SK-N-SH (cell line): ENCODE measurements around the gene JAZF1. TPM values are rescaled to one million over a fixed set of nuclear protein-coding genes. Genes with fewer than 3 reads are reported as not detected.

Experiments used
- CTCF ChIA-PET: fragments of 300-600, 350-600 bp; formaldehyde crosslinking; extraction: SDS; loops from one replicate; lab custom pipeline; 2021; lab: Yijun Ruan, JAX
- POLR2A ChIA-PET: fragments of 350-600 bp; sonication (Branson Sonifier 250); formaldehyde crosslinking; extraction: SDS; loops from one replicate; lab custom pipeline; 2020; ENCODE audit warnings: antibody characterized with exemption, inconsistent platforms; lab: Yijun Ruan, JAX
- DNase-seq: peaks from one replicate; pipeline ENCODE4 v3.0.0; 2012
- H2AFZ ChIP-seq: fragments of 200-600 bp; sonication (generic); 2 replicates; pipeline ENCODE4 v1.8.1; 2016; ENCODE audit warnings: antibody characterized with exemption, mild to moderate bottlenecking, low read depth
- H3F3A ChIP-seq: fragments of 200-600 bp; sonication (generic); replicated peaks from 2 replicates; pipeline ENCODE3; 2016; ENCODE audit warnings: antibody characterized with exemption, mild to moderate bottlenecking; ENCODE audit not compliant: insufficient read depth
- H3K27ac ChIP-seq, 2 experiments: fragments of 200-500 bp in 1 of 2; fragments of 200-600 bp in 1 of 2; sonication (Bioruptor generic) in 1 of 2; sonication (generic), shearing (Covaris generic) in 1 of 2; 2 replicates each; pipeline versions ENCODE4 v1.5.1 to v1.6.1; 2014 to 2016; ENCODE audit warnings: low read depth in 2 of 2, inconsistent platforms in 1 of 2, low read length in 1 of 2, mild to moderate bottlenecking in 1 of 2, mixed read lengths in 1 of 2
- H3K27me3 ChIP-seq: fragments of 200-600 bp; sonication (generic), shearing (Covaris generic); 2 replicates; pipeline ENCODE4 v1.6.1; 2016; ENCODE audit warnings: mixed run types; ENCODE audit not compliant: insufficient read depth
- H3K36me3 ChIP-seq, 2 experiments: fragments of 200-500 bp in 1 of 2; fragments of 200-600 bp in 1 of 2; sonication (Bioruptor generic) in 1 of 2; sonication (generic) in 1 of 2; replicated peaks in 1 of 2; 2 replicates each; pipeline versions ENCODE3 to v1.5.1; 2014 to 2016; ENCODE audit warnings: low read length in 1 of 2, mild to moderate bottlenecking in 1 of 2; ENCODE audit not compliant: insufficient read depth in 2 of 2, control insufficient read depth in 1 of 2
- H3K4me1 ChIP-seq, 2 experiments: fragments of 200-500 bp in 1 of 2; fragments of 200-600 bp in 1 of 2; sonication (Bioruptor generic) in 1 of 2; sonication (generic), shearing (Covaris generic) in 1 of 2; 2 replicates each; pipeline versions ENCODE4 v1.5.1 to v1.6.1; 2014 to 2016; ENCODE audit warnings: low read depth in 1 of 2, low read length in 1 of 2, mixed run types in 1 of 2; ENCODE audit not compliant: insufficient read depth in 2 of 2, control insufficient read depth in 1 of 2
- H3K4me2 ChIP-seq: fragments of 200-600 bp; sonication (generic), shearing (Covaris generic); 2 replicates; pipeline ENCODE4 v1.6.1; 2017; ENCODE audit warnings: mixed run types
- H3K4me3 ChIP-seq, 2 experiments: fragments of 200-500 bp in 1 of 2; fragments of 200-600 bp in 1 of 2; sonication (Bioruptor generic) in 1 of 2; sonication (generic), shearing (Covaris generic) in 1 of 2; 2 replicates each; pipeline versions ENCODE4 v1.5.1 to v1.8.1; 2014 to 2016; ENCODE audit warnings: low read depth in 2 of 2, inconsistent platforms in 1 of 2, low read length in 1 of 2, mild to moderate bottlenecking in 1 of 2, mixed read lengths in 1 of 2, moderate library complexity in 1 of 2
- H3K79me2 ChIP-seq: fragments of 200-600 bp; sonication (generic); 2 replicates; pipeline ENCODE4 v1.8.1; 2017; ENCODE audit warnings: mild to moderate bottlenecking; ENCODE audit not compliant: insufficient read depth
- H3K9ac ChIP-seq: fragments of 200-600 bp; sonication (generic); 2 replicates; pipeline ENCODE4 v1.6.1; 2017; ENCODE audit warnings: mixed run types
- H3K9me2 ChIP-seq: fragments of 200-600 bp; sonication (generic); 2 replicates; pipeline ENCODE4 v1.6.1; 2017; ENCODE audit warnings: mixed run types
- H3K9me3 ChIP-seq: fragments of 200-600 bp; sonication (generic); 2 replicates; pipeline ENCODE4 v1.6.1; 2017; ENCODE audit warnings: mixed run types, mild to moderate bottlenecking, moderate library complexity
- H4K20me1 ChIP-seq: fragments of 200-600 bp; sonication (generic); 2 replicates; pipeline ENCODE4 v1.6.1; 2017; ENCODE audit warnings: mild to moderate bottlenecking, mixed run types; ENCODE audit not compliant: insufficient read depth
- CTCF ChIP-seq: fragments of 200-600 bp; sonication (generic); IDR thresholded peaks from 2 replicates; pipeline ENCODE4 v1.6.1; 2017; ENCODE audit warnings: antibody characterized with exemption, mild to moderate bottlenecking, moderate library complexity
- EZH2phosphoT487 ChIP-seq: fragments of 200-600 bp; sonication (generic); IDR thresholded peaks from 2 replicates; pipeline ENCODE4 v1.6.1; 2017; ENCODE audit warnings: low read depth, mixed run types, mild to moderate bottlenecking, antibody characterized with exemption, moderate library complexity, borderline replicate concordance
- FOSL2 ChIP-seq: IDR thresholded peaks from 2 replicates; pipeline ENCODE4 v1.4.0; 2012; ENCODE audit warnings: low read depth, mild to moderate bottlenecking, moderate library complexity, borderline replicate concordance
- FOXJ3 ChIP-seq: sonication (generic); formaldehyde crosslinking; IDR thresholded peaks from 2 replicates; pipeline ENCODE4 v1.5.1; 2020; ENCODE audit warnings: mild to moderate bottlenecking, missing genetic modification reagents
- GABPA ChIP-seq: IDR thresholded peaks from 2 replicates; pipeline ENCODE4 v1.4.0; 2012; ENCODE audit warnings: low read depth, mild to moderate bottlenecking
- MAX ChIP-seq: IDR thresholded peaks from 2 replicates; pipeline ENCODE4 v1.4.0; 2012; ENCODE audit warnings: low read depth
- MEF2A ChIP-seq: IDR thresholded peaks from 2 replicates; pipeline ENCODE4 v1.4.0; 2012; ENCODE audit warnings: low read depth, borderline replicate concordance
- MXI1 ChIP-seq: IDR thresholded peaks from 2 replicates; pipeline ENCODE4 v1.6.1; 2012; ENCODE audit warnings: mild to moderate bottlenecking, low read depth, low read length, improper control_type of control experiment
- NFIC ChIP-seq: IDR thresholded peaks from 2 replicates; pipeline ENCODE4 v1.4.0; 2012; ENCODE audit warnings: borderline replicate concordance
- PBX3 ChIP-seq: IDR thresholded peaks from 2 replicates; pipeline ENCODE4; 2012
- REST ChIP-seq: IDR thresholded peaks from 2 replicates; pipeline ENCODE4 v1.6.1; 2012; ENCODE audit warnings: mild to moderate bottlenecking, low read depth, low read length, moderate library complexity
- RFX5 ChIP-seq: IDR thresholded peaks from 2 replicates; pipeline ENCODE4 v1.6.1; 2012; ENCODE audit warnings: mild to moderate bottlenecking, improper control_type of control experiment, low read length
- RXRA ChIP-seq: IDR thresholded peaks from 2 replicates; pipeline ENCODE4 v1.4.0; 2012; ENCODE audit warnings: low read depth, mild to moderate bottlenecking, borderline replicate concordance
- SIN3A ChIP-seq: IDR thresholded peaks from 2 replicates; pipeline ENCODE4 v1.6.1; 2012; ENCODE audit warnings: low read depth, mild to moderate bottlenecking, low read length, moderate library complexity, borderline replicate concordance
- TAF1 ChIP-seq: IDR thresholded peaks from 2 replicates; pipeline ENCODE4 v1.6.1; 2012; ENCODE audit warnings: low read depth, mild to moderate bottlenecking, low read length, moderate library complexity, borderline replicate concordance
- TCF12 ChIP-seq: IDR thresholded peaks from 2 replicates; pipeline ENCODE4 v1.4.0; 2012
- USF1 ChIP-seq: IDR thresholded peaks from 2 replicates; pipeline ENCODE4 v1.4.0; 2012; ENCODE audit warnings: low read depth, borderline replicate concordance
- USF2 ChIP-seq: fragments of 150-350 bp; IDR thresholded peaks from 2 replicates; pipeline ENCODE4 v1.6.1; 2017; ENCODE audit warnings: antibody characterized with exemption, low read length, low read depth, borderline replicate concordance
- WGBS: methylation state at CpG from one replicate; pipeline ENCODE4 v1.1.6; 2017; ENCODE audit warnings: low lambda C conversion rate; 5-methylcytosine and 5-hydroxymethylcytosine counted together
- polyA plus RNA-seq, 3 experiments: library from polyadenylated mRNA; depleted of rRNA; stranded (reverse); fragments of >200 nt; gene quantifications; 2 replicates each; pipeline ENCODE4 v1.2.3, GENCODE V29; 2012

Gene JAZF1
- polyA plus RNA-seq, 1 of the 3 experiments (the other 2 are of a cell fraction) = 1.7 TPM

- no peak overlapping the region for H2AFZ ChIP-seq
- TF ChIP-seq MEF2A = no peak
- no peak for TF ChIP-seq EZH2phosphoT487
- no peak for TF ChIP-seq TCF12
- TF ChIP-seq NFIC = no peak
- TF ChIP-seq FOXJ3 (CRISPR knock-in tag) = no peak
- no peak for TF ChIP-seq USF1
- TF ChIP-seq SIN3A = no peak
- TF ChIP-seq USF2 = no peak
- TF ChIP-seq MAX = no peak
- TF ChIP-seq RFX5 = no peak
- no peaks in the 10 kb centered on the region for H3K9me3 ChIP-seq
- H3K9me2 ChIP-seq = no peaks in the 10 kb centered on the region
- no peak overlapping the region for H3K9ac ChIP-seq
- DNase-seq = no peak
- H3K27me3 ChIP-seq = no peaks in the 10 kb centered on the region
- H3K27ac ChIP-seq = no peak overlapping the region
- no peaks in the 10 kb centered on the region for H4K20me1 ChIP-seq
- H3K4me2 ChIP-seq = no peak overlapping the region
- H3K4me1 ChIP-seq = peaks cover 7 to 8% of the 10 kb centered on the region in 2 experiments; a peak in 3 of 4 replicates
- H3K4me3 ChIP-seq = no peak overlapping the region
- WGBS = 90% methylated on average over 4 of the region's 4 CpGs
- H3K79me2 ChIP-seq = peaks cover 14% of the 10 kb centered on the region
- ChIA-PET POLR2A (no interaction called here), CTCF (interaction anchor here (1.1 kb wide), 1 partner anchor 8 kb away, joined by 3 read pairs; no protein-coding TSS in a partner anchor)
- peaks cover 13% of the 10 kb centered on the region for H3F3A ChIP-seq
- H3K36me3 ChIP-seq = no peaks in the 10 kb centered on the region
These were observed 4.4 kb downstream of the JAZF1 start for GRCh38 chr7:28176174-28176573.

GRCh38 chr7:28174901-28175661, 5.5 kb downstream of the JAZF1 start:
- POLR2A ChIA-PET = no interaction called here
- 88% methylated on average over 8 of the region's 8 CpGs for WGBS
- no peaks in the 10 kb centered on the region for H3K9me3 ChIP-seq
- no peak overlapping the region for H3K4me3 ChIP-seq
- no peak overlapping the region for H3K9ac ChIP-seq
- no peaks in the 10 kb centered on the region for H3K27me3 ChIP-seq
- H2AFZ ChIP-seq = no peak overlapping the region
- H4K20me1 ChIP-seq = no peaks in the 10 kb centered on the region
- no peak overlapping the region for H3K27ac ChIP-seq
- no peak overlapping the region for H3K4me2 ChIP-seq
- CTCF ChIA-PET = interaction anchor here (1.4 kb wide), 1 partner anchor 11 kb away, joined by 3 read pairs; no protein-coding TSS in a partner anchor
- H3K79me2 ChIP-seq = peaks cover 14% of the 10 kb centered on the region
- no peaks in the 10 kb centered on the region for H3K9me2 ChIP-seq
- H3F3A ChIP-seq = peaks cover 13% of the 10 kb centered on the region
- no peak for DNase-seq
- H3K36me3 ChIP-seq = no peaks in the 10 kb centered on the region
- peaks cover 5 to 7% of the 10 kb centered on the region in 2 experiments; a peak in 3 of 4 replicates for H3K4me1 ChIP-seq
- TF ChIP-seq GABPA = no peak
- TF ChIP-seq RFX5 = no peak
- TF ChIP-seq EZH2phosphoT487 = no peak
- TF ChIP-seq PBX3 = no peak
- TF ChIP-seq MXI1 = no peak
- no peak for TF ChIP-seq FOSL2
- TF ChIP-seq CTCF = no peak
- no peak for TF ChIP-seq REST
- TF ChIP-seq TAF1 = no peak
- TF ChIP-seq RXRA = no peak
